KG1 (cell line): ENCODE results near the gene STXBP4.
"Not testable (repeated sequence)": the region's sequence is repeated elsewhere in the genome, so short reads cannot be mapped to it uniquely, and the experiment has no call there.

Source experiments
- DNase-seq: peaks from one replicate; lab custom pipeline; 2025; lab: John Stamatoyannopoulos, UW

Gene STXBP4

DNA sequence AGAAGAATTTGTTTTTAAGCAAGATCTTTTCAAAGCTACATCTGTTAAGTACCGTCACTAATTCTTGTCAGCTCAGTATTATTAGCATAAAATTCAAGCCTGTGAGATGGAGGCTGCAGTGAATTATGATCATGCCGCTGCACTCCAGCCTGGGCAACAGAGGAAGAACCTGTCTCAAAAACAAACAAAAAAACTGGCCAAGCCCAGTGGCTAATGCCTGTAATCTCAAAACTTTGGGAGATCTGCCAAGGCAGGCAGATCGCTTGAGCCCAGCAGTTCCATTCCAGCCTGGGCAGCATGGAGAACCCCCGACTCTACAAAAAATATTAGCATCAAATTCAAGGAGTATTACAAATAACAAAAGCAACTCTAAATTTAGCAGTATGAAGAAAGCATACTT, 88.0 kb downstream of the STXBP4 start:
- no peak for DNase-seq

DNA sequence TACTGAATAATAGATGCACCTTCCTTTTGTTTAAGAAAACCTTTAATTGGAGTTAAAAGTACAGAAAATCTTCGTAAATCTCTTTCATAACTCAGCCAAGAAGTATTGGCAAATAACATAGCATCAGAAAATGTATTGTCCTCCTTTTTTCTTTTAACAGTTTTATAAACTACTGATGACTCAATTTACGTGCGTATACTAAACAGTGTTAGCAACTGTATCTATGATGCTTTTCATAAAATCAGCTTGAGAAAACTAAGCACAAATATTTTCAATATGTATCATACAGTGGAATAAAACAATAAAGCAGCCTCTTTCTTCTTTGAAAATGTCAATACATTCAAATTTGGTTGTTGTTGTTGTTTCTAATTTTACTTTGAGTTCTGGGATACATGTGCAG, 88.6 kb downstream of the STXBP4 start:
- no peak for DNase-seq

GRCh38 chr17:55059724-55060123, 91.2 kb downstream of the STXBP4 start:
- no peak for DNase-seq

- DNase-seq = no peak
Observed at GRCh38 chr17:55062921-55063320, 94.4 kb downstream of the STXBP4 start.

- DNase-seq = no peak
Observed at GRCh38 chr17:55063885-55064874, 95.6 kb downstream of the STXBP4 start.

- no peak for DNase-seq
Observed at GRCh38 chr17:55067697-55068439, 99.3 kb downstream of the STXBP4 start.

GRCh38 chr17:55068862-55069811, 100.6 kb downstream of the STXBP4 start:
- DNase-seq = no peak

- no peak for DNase-seq
Observed at GRCh38 chr17:55069983-55070529, 101.5 kb downstream of the STXBP4 start.

- DNase-seq = no peak
Observed at GRCh38 chr17:55072898-55073297, 104.3 kb downstream of the STXBP4 start.

DNA sequence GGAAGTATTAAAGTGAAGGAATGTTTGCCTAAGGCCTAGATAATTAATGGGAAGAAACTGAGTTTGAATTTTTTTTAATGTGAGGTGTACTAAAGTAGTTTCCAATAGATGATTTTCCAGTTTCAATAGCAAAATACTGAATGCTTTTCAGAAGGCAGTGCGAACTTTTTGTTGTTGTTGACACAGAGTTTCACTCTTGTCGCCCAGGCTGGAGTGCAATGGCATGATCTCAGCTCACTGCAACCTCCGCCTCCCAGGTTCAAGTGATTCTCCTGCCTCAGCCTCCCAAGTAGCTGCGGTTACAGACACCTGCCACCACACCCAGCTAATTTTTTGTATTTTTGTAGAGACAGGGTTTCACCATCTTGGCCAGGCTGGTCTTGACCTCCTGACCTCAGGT, 104.9 kb downstream of the STXBP4 start:
- DNase-seq = not testable (repeated sequence)

DNA sequence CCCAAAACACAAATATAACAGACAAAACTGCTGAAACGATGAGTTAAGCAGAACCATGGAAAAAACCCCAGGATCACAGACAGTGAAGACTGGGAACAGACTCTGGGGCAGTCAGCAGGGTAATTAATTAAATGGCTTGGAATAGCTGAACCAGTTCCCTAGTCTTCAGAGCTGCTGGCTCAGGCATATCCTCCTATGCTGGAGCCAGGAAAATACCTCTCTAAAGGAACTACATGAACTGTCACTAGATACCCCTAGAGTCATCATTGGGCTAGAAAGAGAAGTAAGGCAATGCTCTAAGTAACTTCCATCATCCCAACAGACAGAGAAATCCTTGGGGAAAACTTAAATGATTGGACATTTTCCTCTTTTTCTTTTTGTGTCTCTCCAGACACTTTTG, 113.0 kb downstream of the STXBP4 start:
- DNase-seq = no peak

GRCh38 chr17:55086635-55087058, 118.1 kb downstream of the STXBP4 start:
- DNase-seq = no peak

GRCh38 chr17:55089256-55089655, 120.7 kb downstream of the STXBP4 start:
- DNase-seq = no peak

- DNase-seq = peak; percentile 18
Observed at GRCh38 chr17:55090079-55090492, 121.5 kb downstream of the STXBP4 start.

- no peak for DNase-seq
Observed at GRCh38 chr17:55093353-55093752, 124.8 kb downstream of the STXBP4 start.

GRCh38 chr17:55098765-55099164, 130.2 kb downstream of the STXBP4 start:
- DNase-seq = no peak

- DNase-seq = no peak
Observed at GRCh38 chr17:55110521-55110920, 142.0 kb downstream of the STXBP4 start.

DNA sequence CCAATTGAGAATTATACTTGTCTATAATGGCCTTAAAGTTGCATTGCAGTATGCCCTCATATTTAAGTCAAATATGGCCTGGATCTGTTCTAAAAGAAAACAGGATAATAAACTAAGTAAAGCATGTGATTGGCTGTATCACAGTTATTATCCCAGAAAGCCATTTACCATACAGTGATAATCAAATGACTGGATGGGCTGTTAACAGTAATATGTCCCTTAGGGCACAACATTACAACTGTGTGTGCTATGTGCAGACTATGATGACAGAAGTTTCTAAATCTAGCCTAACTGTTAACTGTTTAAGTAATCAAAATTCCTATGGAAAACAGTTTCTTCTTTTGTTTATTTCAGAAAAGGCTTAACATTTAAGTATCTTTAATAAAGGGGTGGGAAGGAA, 145.7 kb downstream of the STXBP4 start:
- no peak for DNase-seq

- no peak for DNase-seq
Observed at GRCh38 chr17:55116440-55116914, 147.9 kb downstream of the STXBP4 start.

DNA sequence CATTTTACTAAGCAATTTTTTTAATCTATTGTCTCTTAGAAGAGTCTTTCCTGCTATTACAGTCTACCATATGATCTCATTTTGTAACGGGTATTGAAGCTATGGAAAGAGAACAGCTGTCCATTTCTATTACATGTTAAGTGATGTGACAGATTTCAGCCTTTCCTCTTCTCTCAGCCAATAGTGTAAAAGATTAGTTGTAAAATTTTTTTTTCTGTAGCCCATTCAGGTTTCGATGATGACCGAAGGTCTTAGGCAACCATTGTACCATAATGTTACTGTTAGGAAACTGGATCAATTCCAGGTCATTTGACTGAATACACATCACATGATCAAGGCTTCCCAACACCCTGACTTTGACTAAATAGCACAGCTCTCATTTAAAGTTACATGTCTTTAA, 148.6 kb downstream of the STXBP4 start:
- no peak for DNase-seq

- DNase-seq = no peak
Observed at GRCh38 chr17:55120651-55121050, 152.1 kb downstream of the STXBP4 start.
